CD4-positive, CD25-positive, alpha-beta regulatory T cell (primary cell): ENCODE measurements around the gene RAPGEF6. TPM values are rescaled to one million over a fixed set of nuclear protein-coding genes. Genes with fewer than 3 reads are reported as not detected.
A peak's percentile ranks its signal among the peaks of the same experiment; 100 is the strongest.
"Not testable (repeated sequence)": the region's sequence is repeated elsewhere in the genome, so short reads cannot be mapped to it uniquely, and the experiment has no call there.

Experiments used
- ATAC-seq, 2 donors: fragments of 150-1000 bp; cut with Tn5 transposase; one replicate each; pipeline ENCODE4 v1.10.0; 2021; ENCODE audit warnings: low read depth in 2 of 2, moderate number of reproducible peaks in 2 of 2, moderate library complexity in 1 of 2
- DNase-seq, 3 donors: peaks; one replicate each; pipeline versions ENCODE4 v3.0.0 to v3.0.0-alpha.2; 2012 to 2022; ENCODE audit warnings: mixed read lengths in 1 of 3
- H3K27ac ChIP-seq: one replicate; pipeline ENCODE4 v1.7.0; 2013; ENCODE audit warnings: mild to moderate bottlenecking, low read length; ENCODE audit not compliant: insufficient read depth, poor library complexity, severe bottlenecking
- H3K27me3 ChIP-seq: one replicate; pipeline ENCODE4 v1.7.0; 2013; ENCODE audit warnings: low read length; ENCODE audit not compliant: control insufficient read depth, insufficient read depth
- H3K36me3 ChIP-seq: one replicate; pipeline ENCODE4 v1.7.0; 2013; ENCODE audit warnings: mild to moderate bottlenecking, low read length, moderate library complexity; ENCODE audit not compliant: control insufficient read depth, insufficient read depth
- H3K4me1 ChIP-seq: 2 replicates; pipeline ENCODE4 v1.7.0; 2013; ENCODE audit warnings: mild to moderate bottlenecking, low read length; ENCODE audit not compliant: insufficient read depth, control insufficient read depth, poor library complexity, severe bottlenecking
- H3K4me3 ChIP-seq: one replicate; pipeline ENCODE4 v1.7.0; 2013; ENCODE audit warnings: low read depth, mild to moderate bottlenecking, low read length, moderate library complexity
- H3K9me3 ChIP-seq, 2 experiments: 1 replicate in 1 of 2; 2 replicates in 1 of 2; pipeline ENCODE4 v1.7.0; 2013; ENCODE audit warnings: low read length in 2 of 2, mild to moderate bottlenecking in 1 of 2, moderate library complexity in 1 of 2; ENCODE audit not compliant: control insufficient read depth in 2 of 2
- H3K27ac Mint-ChIP-seq, 3 donors: one replicate each; pipeline ENCODE4 v1.8.0; 2020 to 2022; ENCODE audit warnings: mild to moderate bottlenecking in 3 of 3, mixed read lengths in 3 of 3, moderate library complexity in 2 of 3
- H3K27me3 Mint-ChIP-seq: one replicate; pipeline ENCODE4 v1.8.0; 2022; ENCODE audit warnings: mild to moderate bottlenecking, mixed read lengths
- H3K36me3 Mint-ChIP-seq: one replicate; pipeline ENCODE4 v1.8.0; 2020; ENCODE audit warnings: mixed read lengths
- H3K4me1 Mint-ChIP-seq, 4 donors: one replicate each; pipeline ENCODE4 v1.8.0; 2020 to 2022; ENCODE audit warnings: mixed read lengths in 4 of 4, mild to moderate bottlenecking in 1 of 4
- H3K4me3 Mint-ChIP-seq, 4 donors: one replicate each; pipeline ENCODE4 v1.8.0; 2020 to 2022; ENCODE audit warnings: mild to moderate bottlenecking in 4 of 4, mixed read lengths in 4 of 4, moderate library complexity in 3 of 4
- H3K9me3 Mint-ChIP-seq, 7 donors: one replicate each; pipeline ENCODE4 v1.8.0; 2020 to 2022; ENCODE audit warnings: mixed read lengths in 7 of 7, mild to moderate bottlenecking in 3 of 7, moderate library complexity in 2 of 7
- polyA plus RNA-seq, 4 donors: library from polyadenylated mRNA; unstranded; fragments of 300-500 nt; fragmentation: Illumina TruSeq; gene quantifications; one replicate each; pipeline ENCODE4 v1.2.3, GENCODE V29; 2021
- total RNA-seq: library from RNA; stranded (reverse); gene quantifications from one replicate; pipeline ENCODE4 v1.2.3, GENCODE V29; 2022

RAPGEF6 gene
- total and polyA plus RNA-seq, 5 donors from 2014 or later = 24.4 to 66.6 (median 34.1) TPM

DNA sequence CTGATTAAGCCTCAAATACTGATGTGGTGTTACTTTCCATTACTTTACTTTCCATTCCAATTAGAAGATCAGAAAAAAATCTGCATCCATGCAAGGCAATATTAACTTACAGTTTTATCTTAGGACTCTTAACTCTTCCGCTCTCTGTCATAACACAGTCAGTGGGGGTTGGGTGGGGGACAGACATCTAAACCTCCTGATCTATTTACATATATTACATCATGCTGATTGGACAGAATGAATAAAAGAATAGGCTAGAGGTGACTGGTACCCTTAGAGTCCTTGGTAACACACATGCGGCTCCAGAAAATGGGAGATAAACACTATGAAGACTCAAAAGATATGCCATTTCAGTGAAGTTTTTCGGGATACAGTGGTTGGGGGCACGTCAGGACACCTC lies 27.6 kb downstream of the RAPGEF6 start:
- Histone ChIP-seq H3K27ac (no peak overlapping the region), H3K4me1 (peaks cover 10% of the 10 kb centered on the region), H3K36me3 (peaks cover 1% of the 10 kb centered on the region), H3K27me3 (no peaks in the 10 kb centered on the region), H3K4me3 (no peak overlapping the region), H3K9me3 (no peaks in the 10 kb centered on the region)
- Mint-ChIP-seq H3K4me1 (peaks cover 27 to 66% (median 56%) of the 10 kb centered on the region in 4 donors), H3K27me3 (no peaks in the 10 kb centered on the region), H3K9me3 (no peaks in the 10 kb centered on the region), H3K27ac (peak overlapping the region in 1 of 3 donors; percentile 59), H3K4me3 (peak overlapping the region in 1 of 4 donors; percentile 9), H3K36me3 (peaks cover 12% of the 10 kb centered on the region)
- no peak for ATAC-seq
- DNase-seq = no peak

DNA sequence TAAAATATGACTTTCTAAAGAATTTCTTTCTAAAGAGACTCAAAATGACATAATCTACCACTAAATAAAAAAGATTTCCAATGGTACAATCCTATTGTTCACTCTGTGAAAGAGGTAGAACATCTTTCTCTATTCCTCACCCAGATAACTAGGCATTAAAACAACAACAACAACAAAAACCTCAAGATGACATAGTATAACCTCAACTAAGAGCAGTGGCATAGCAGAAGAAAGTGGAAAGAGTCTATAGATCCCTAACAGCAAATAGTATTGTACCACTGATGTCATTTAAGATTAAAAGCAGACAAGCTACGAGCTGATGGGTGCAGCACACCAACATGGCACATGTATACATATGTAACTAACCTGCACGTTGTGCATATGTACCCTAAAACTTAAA lies 29.9 kb downstream of the RAPGEF6 start:
- Mint-ChIP-seq H3K36me3 (peaks cover 16% of the 10 kb centered on the region), H3K4me1 (peaks cover 23 to 54% (median 45%) of the 10 kb centered on the region in 4 donors), H3K27me3 (no peaks in the 10 kb centered on the region), H3K27ac (peak overlapping the region in 2 of 3 donors; percentile 25 to 83), H3K9me3 (no peaks in the 10 kb centered on the region), H3K4me3 (peak overlapping the region in 2 of 4 donors; percentile 4 to 64)
- no peaks in the 10 kb centered on the region for H3K27me3 ChIP-seq
- H3K4me1 ChIP-seq = peaks cover 10% of the 10 kb centered on the region
- no peak overlapping the region for H3K27ac ChIP-seq
- no peak for ATAC-seq
- H3K4me3 ChIP-seq = no peak overlapping the region
- no peaks in the 10 kb centered on the region for H3K9me3 ChIP-seq
- H3K36me3 ChIP-seq = peaks cover 6% of the 10 kb centered on the region
- DNase-seq = no peak

DNA sequence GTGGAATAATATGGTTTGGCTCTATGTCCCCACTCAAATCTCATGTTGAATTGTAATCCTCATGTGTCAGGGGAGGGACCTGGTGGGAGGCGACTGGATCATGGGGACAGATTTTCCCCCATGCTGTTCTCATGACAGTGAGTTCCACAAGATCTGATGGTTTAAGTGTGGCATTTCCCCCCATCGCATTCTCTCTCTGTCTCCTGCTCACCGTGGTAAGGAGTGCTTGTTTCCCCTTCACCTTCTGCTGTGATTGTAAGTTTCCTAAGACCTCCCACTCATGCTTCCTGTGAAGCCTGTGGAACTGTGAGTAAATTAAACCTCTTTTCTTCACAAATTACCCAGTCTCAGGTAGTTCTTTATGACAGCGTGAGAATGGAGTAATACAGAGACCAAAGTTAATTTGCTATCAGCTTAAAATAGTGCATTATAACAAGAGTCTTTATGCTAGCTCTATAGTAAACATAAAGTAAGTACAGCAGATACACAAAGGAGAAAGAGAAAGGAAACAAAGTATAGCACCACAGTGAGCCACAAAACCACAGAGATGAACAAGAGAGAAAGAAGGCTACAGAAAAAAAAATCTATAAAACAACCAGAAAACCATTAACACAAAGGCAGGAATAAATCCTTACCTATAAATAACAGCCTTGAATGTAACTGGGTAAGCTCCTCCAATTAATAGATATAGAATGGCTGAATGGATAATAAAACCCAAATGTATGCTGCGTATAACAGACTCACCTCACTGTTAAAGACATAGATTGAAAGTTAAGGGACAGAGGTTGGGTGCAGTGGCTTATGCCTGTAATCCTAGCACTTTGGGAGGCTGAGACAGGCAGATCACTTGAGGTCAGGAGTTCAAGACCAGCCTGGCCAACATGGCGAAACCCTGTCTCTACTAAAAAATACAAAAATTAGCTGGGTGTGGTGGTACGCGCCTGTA lies 39.7 kb downstream of the RAPGEF6 start:
- H3K9me3 ChIP-seq = no peaks in the 10 kb centered on the region
- peak overlapping the region; percentile 69 for H3K4me3 ChIP-seq
- H3K27me3 Mint-ChIP-seq = no peaks in the 10 kb centered on the region
- peak in 2 of 3 donors; percentile 49 to 71 for DNase-seq
- H3K27me3 ChIP-seq = no peaks in the 10 kb centered on the region
- peak overlapping the region; percentile 5 to 82 (median 42) for H3K4me3 Mint-ChIP-seq
- ATAC-seq = peak; percentile 79 to 86
- H3K4me1 ChIP-seq = peaks cover 23% of the 10 kb centered on the region
- H3K36me3 Mint-ChIP-seq = peaks cover 12% of the 10 kb centered on the region
- H3K27ac ChIP-seq = peak overlapping the region; percentile 58
- H3K36me3 ChIP-seq = peaks cover 3% of the 10 kb centered on the region
- peak overlapping the region; percentile 30 to 95 (median 92) for H3K27ac Mint-ChIP-seq
- peaks cover 51 to 79% (median 63%) of the 10 kb centered on the region in 4 donors for H3K4me1 Mint-ChIP-seq
- peaks cover 0 to 1% (median 0%) of the 10 kb centered on the region in 7 donors for H3K9me3 Mint-ChIP-seq

DNA sequence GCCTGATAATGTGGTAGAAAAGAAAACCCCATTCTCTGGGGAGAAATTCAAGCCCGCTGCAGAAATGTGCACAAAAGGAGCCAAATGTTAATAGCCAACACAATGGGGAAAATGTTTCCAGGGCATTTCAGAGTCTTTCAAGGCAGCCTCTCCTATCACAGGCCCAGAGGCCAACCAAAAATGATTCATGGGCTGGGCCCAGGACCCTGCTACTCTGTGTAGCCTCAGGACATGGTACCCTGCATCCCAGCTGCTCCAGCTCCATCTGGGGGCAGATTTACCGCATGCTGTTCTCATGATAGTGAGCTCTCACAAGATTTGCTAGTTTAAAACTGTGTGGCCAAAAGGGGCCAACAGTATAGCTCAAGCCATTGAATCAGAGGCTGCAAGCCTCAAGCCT lies 41.1 kb downstream of the RAPGEF6 start:
- H3K9me3 ChIP-seq = no peaks in the 10 kb centered on the region
- Mint-ChIP-seq H3K27ac (peak overlapping the region; percentile 92), H3K4me3 (peak overlapping the region in 3 of 4 donors; percentile 5 to 82 (median 66)), H3K27me3 (no peaks in the 10 kb centered on the region), H3K9me3 (peaks cover 0 to 1% (median 0%) of the 10 kb centered on the region in 7 donors), H3K36me3 (peaks cover 12% of the 10 kb centered on the region), H3K4me1 (peaks cover 47 to 80% (median 67%) of the 10 kb centered on the region in 4 donors)
- H3K27me3 ChIP-seq = no peaks in the 10 kb centered on the region
- no peak overlapping the region for H3K4me3 ChIP-seq
- no peak for ATAC-seq
- no peaks in the 10 kb centered on the region for H3K36me3 ChIP-seq
- H3K4me1 ChIP-seq = peaks cover 31% of the 10 kb centered on the region
- H3K27ac ChIP-seq = no peak overlapping the region
- no peak for DNase-seq

DNA sequence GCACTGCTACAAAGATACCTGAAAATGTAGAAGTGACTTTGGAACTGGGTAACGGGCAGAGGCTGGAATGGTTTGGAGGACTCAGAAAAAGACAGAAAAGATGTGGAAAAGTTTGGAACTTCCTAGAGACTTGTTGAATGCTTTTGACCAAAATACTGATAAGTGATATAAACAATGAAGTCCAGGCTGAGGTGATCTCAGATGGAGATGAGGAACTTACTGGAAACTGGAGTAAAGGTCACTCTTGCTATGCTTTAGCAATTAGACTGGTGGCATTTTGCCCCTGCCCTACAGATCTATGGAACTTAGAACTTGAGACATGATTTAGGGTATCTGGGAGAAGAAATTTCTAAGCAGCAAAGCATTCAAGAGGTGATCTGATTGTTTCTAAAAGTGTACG lies 41.6 kb downstream of the RAPGEF6 start:
- H3K4me1 ChIP-seq = peaks cover 31% of the 10 kb centered on the region
- H3K9me3 Mint-ChIP-seq, H3K27me3 ChIP-seq, H3K4me3 ChIP-seq, H3K27me3 Mint-ChIP-seq, H3K27ac ChIP-seq, H3K36me3 Mint-ChIP-seq, H3K36me3 ChIP-seq, DNase-seq, ATAC-seq, H3K9me3 ChIP-seq: not testable (repeated sequence)
- H3K27ac Mint-ChIP-seq = peak overlapping the region; percentile 63 to 92 (median 92)
- H3K4me1 Mint-ChIP-seq = peaks cover 45 to 77% (median 63%) of the 10 kb centered on the region in 4 donors
- H3K4me3 Mint-ChIP-seq = peak overlapping the region in 2 of 4 donors; percentile 12 to 20

DNA sequence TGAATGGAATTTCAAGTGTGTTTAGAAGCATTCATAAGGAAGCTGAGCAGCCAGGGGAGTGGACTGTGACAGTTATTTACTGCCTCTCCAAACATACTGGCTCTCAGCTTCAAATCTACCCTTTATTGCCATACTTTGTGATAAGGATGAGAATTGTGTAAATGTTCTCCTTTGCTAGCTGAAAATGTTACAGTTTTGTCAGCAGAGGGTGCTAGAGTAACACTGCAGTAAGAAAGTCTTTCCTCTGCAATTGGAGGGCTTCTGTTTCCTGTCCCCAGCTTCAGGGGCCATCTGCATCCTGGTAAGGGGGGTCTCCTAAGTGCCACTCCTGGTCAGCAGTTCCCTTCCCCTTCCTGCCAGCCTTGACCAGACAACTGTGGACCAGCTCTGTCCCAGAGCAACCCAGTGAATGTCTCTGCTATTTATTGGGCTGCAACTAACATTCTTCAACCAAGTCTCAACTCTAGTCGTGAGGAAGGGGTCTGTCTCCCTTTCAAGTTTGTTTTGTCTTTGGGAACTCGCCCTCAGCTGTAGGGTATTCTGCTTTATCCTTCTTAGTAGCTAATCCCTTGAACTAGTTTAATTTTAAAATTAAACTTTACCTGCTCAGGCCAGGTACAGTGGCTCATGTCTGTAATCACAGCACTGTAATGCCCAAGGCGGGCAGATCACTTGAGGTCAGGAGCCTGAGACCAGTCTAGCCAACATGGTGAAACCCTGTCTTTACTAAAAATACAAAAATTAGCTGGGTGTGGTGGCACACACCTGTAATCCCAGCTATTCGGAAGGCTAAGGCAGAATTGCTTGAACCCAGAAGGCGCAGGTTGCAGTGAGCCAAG lies 45.3 kb downstream of the RAPGEF6 start:
- H3K4me1 Mint-ChIP-seq = peaks cover 34 to 66% (median 47%) of the 10 kb centered on the region in 4 donors
- ATAC-seq = peak; percentile 55 to 74
- H3K36me3 Mint-ChIP-seq = peaks cover 16% of the 10 kb centered on the region
- H3K27ac Mint-ChIP-seq = peak overlapping the region; percentile 52 to 80 (median 80)
- Histone ChIP-seq H3K36me3 (no peaks in the 10 kb centered on the region), H3K4me1 (peaks cover 26% of the 10 kb centered on the region), H3K4me3 (no peak overlapping the region), H3K27ac (no peak overlapping the region), H3K27me3 (no peaks in the 10 kb centered on the region), H3K9me3 (no peaks in the 10 kb centered on the region)
- H3K4me3 Mint-ChIP-seq = no peak overlapping the region
- H3K9me3 Mint-ChIP-seq = no peaks in the 10 kb centered on the region
- H3K27me3 Mint-ChIP-seq = no peaks in the 10 kb centered on the region
- DNase-seq = peak in 2 of 3 donors; percentile 69 to 72

DNA sequence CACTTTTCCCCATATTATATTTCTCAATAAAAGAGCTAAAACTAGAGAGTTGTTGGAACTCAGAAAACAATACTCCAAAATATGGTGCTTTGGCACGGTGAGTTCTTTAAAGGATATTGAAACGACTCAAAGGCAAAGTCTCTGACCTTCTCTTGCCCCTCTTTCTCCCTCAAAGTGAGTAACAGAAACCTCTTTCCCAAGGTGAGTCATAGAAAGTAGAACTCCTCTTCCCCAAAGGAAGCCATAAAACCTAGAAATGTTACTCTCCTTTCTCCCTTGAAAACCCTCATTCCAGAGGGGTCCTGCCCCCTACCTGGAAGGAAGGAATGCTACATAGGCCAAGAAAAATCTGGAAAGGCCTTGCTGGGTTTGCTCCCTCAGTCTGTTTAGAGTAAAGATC lies 47.5 kb downstream of the RAPGEF6 start:
- Mint-ChIP-seq H3K36me3 (peaks cover 15% of the 10 kb centered on the region), H3K9me3 (no peaks in the 10 kb centered on the region), H3K4me1 (peaks cover 39 to 67% (median 46%) of the 10 kb centered on the region in 4 donors), H3K27me3 (no peaks in the 10 kb centered on the region), H3K4me3 (no peak overlapping the region), H3K27ac (peak overlapping the region in 2 of 3 donors; percentile 67 to 72)
- Histone ChIP-seq H3K27me3 (no peaks in the 10 kb centered on the region), H3K36me3 (peaks cover 3% of the 10 kb centered on the region), H3K4me1 (peaks cover 17% of the 10 kb centered on the region), H3K27ac (no peak overlapping the region), H3K9me3 (no peaks in the 10 kb centered on the region), H3K4me3 (no peak overlapping the region)
- ATAC-seq (no peak), DNase-seq (no peak)
